Pancreas (tissue), 10 donors: ENCODE measurements around the gene PKP3. TPM values are rescaled to one million over a fixed set of nuclear protein-coding genes. Genes with fewer than 3 reads are reported as not detected.

Experiments
- ATAC-seq, 4 donors: fragments of 200-7000 bp; cut with Tn5 transposase; one replicate each; pipeline versions ENCODE4 v1.8.0 to v1.9.1; 2020; ENCODE audit warnings: mild to moderate bottlenecking in 4 of 4, moderate library complexity in 4 of 4
- DNase-seq, 6 donors: peaks; one replicate each; pipeline ENCODE4 v3.0.0-alpha.2; 2020
- FAIRE-seq: peaks from 2 replicates; lab custom pipeline; 2012; peaks lifted over from hg19 to GRCh38; lab: Jason Lieb, UNC
- H3K27ac ChIP-seq, 4 donors: fragments of 200-600 bp; sonication (generic); 1 replicate in 3 of 4; 2 replicates in 1 of 4; pipeline versions ENCODE4 v1.5.0 to v1.8.0; 2020
- H3K27me3 ChIP-seq, 4 donors: fragments of 200-600 bp; one replicate each; pipeline ENCODE4 v1.8.0; 2021
- H3K36me3 ChIP-seq, 3 donors: fragments of 200-600 bp; sonication (generic) in 1 of 3; one replicate each; pipeline versions ENCODE4 v1.5.0 to v1.8.0; 2020 to 2021
- H3K4me1 ChIP-seq, 3 donors: fragments of 200-600 bp; one replicate each; pipeline ENCODE4 v1.8.0; 2021
- H3K4me3 ChIP-seq, 4 donors: fragments of 200-600 bp; sonication (generic) in 2 of 4; one replicate each; pipeline versions ENCODE4 v1.5.0 to v1.8.0; 2020 to 2021
- H3K9me3 ChIP-seq, 4 donors: fragments of 200-600 bp; one replicate each; pipeline ENCODE4 v1.8.0; 2021
- CTCF ChIP-seq, 4 donors: fragments of 200-600 bp; sonication (generic) in 3 of 4; IDR thresholded peaks; one replicate each; pipeline versions ENCODE4 v1.5.0 to v1.8.0; 2021; ENCODE audit warnings: antibody characterized with exemption in 4 of 4
- WGBS, 2 donors: extraction: QIAGEN DNeasy Blood & Tissue Kit; methylation state at CpG; one replicate each; pipeline ENCODE4 v1.1.7; 2013; 5-methylcytosine and 5-hydroxymethylcytosine counted together
- intact Hi-C, 3 donors: fragments of 100-400 bp; cut with DNase I; formaldehyde crosslinking; loops; one replicate each; pipeline versions ENCODE4 v1.11.1 to v1.14.2; 2022
- polyA plus RNA-seq, 2 donors: library from polyadenylated mRNA; stranded (reverse); fragments of 200-250 nt; gene quantifications; one replicate each; pipeline ENCODE4 v1.2.3, GENCODE V29; 2013
- total RNA-seq, 6 donors: library from RNA; stranded (reverse); fragmentation: NEBNext Ultra II Directional in 4 of 6; extraction: Animal tissue kit (Norgen Biotek cat#: 25700) in 4 of 6; gene quantifications; one replicate each; pipeline versions ENCODE4 v1.2.1 to v1.2.4, GENCODE V29; 2021 to 2023
- donor health status: healthy with polysubstance abuse.
- donor health status: DM: no; HTN: no; CAD: no; lungs with moderate emphysema.
- donor health status: DM: no; HTN: no; CAD: no.
- donor health status: control.
- donor health status: control.
- donor health status: Bipolar disorder and iron deficiency.
- donor health status: DM: yes; HTN: yes; CAD: no.
- donor health status: DM: no; HTN: no; CAD: no.
- donor health status: DM: no; HTN: no; CAD: no.
- donor health status: DM: yes; HTN: yes; CAD: no.

Gene PKP3
- total and polyA plus RNA-seq, 8 donors, result 23.4 to 50.5 (median 30.5) TPM

- Histone ChIP-seq H3K27me3 (no peaks in the 10 kb centered on the region), H3K4me3 (peak within 1 kb of the TSS; percentile 98 to 99 (median 99)), H3K9me3 (no peaks in the 10 kb centered on the region), H3K36me3 (no peaks in the 10 kb centered on the region), H3K4me1 (peaks cover 3 to 18% (median 7%) of the 10 kb centered on the region in 3 donors), H3K27ac (peak within 1 kb of the TSS; percentile 48 to 82 (median 69))
- DNase-seq (peak; percentile 93 to 98 (median 95)), ATAC-seq (peak; percentile 86 to 89 (median 88)), FAIRE-seq (no peak)
- no peak for TF ChIP-seq CTCF (IDR thresholded peaks at IDR 0.05)
- WGBS, 2 donors, result 0 to 1% methylated on average over 67 to 108 of the region's 108 CpGs
- intact Hi-C loops, result no loop called here
Observed at GRCh38 chr11:449889-450808, 56.1 kb downstream of the PKP3 start, which contains the start of gene PTDSS2. TSS of gene PTDSS2 (plus strand) at chr11:450279. CDS start at chr11:450456, 177 bp downstream.

GRCh38 chr11:450809-451451 is 56.9 kb downstream of the PKP3 start:
- peaks cover 3 to 18% (median 7%) of the 10 kb centered on the region in 3 donors for H3K4me1 ChIP-seq
- H3K36me3 ChIP-seq, result no peaks in the 10 kb centered on the region
- ATAC-seq, result peak; percentile 30 to 48 (median 38)
- 1 to 2% methylated on average over 33 to 46 of the region's 46 CpGs for WGBS, 2 donors
- intact Hi-C loops, result no loop called here
- FAIRE-seq, result no peak
- peak overlapping the region; percentile 98 to 99 (median 99) for H3K4me3 ChIP-seq
- H3K27me3 ChIP-seq, result no peaks in the 10 kb centered on the region
- peak overlapping the region; percentile 32 to 82 (median 55) for H3K27ac ChIP-seq
- H3K9me3 ChIP-seq, result no peaks in the 10 kb centered on the region
- TF ChIP-seq CTCF (IDR thresholded peaks at IDR 0.05), result no peak
- DNase-seq, result peak; percentile 56 to 80 (median 66)

GRCh38 chr11:451738-452137 is 57.7 kb downstream of the PKP3 start:
- Histone ChIP-seq H3K36me3 (no peaks in the 10 kb centered on the region), H3K4me1 (peaks cover 3 to 18% (median 7%) of the 10 kb centered on the region in 3 donors), H3K27me3 (no peaks in the 10 kb centered on the region), H3K4me3 (peak overlapping the region in 2 of 4 donors; percentile 98 to 99), H3K27ac (no peak overlapping the region), H3K9me3 (no peaks in the 10 kb centered on the region)
- WGBS, 2 donors, result 83 to 91% methylated on average over 14 of the region's 14 CpGs
- intact Hi-C loops, result no loop called here
- DNase-seq, result peak in 3 of 6 donors; percentile 39 to 77 (median 56)
- no peak for FAIRE-seq
- TF ChIP-seq CTCF (IDR thresholded peaks at IDR 0.05), result no peak
- no peak for ATAC-seq

- 91 to 93% methylated on average over 12 of the region's 12 CpGs for WGBS, 2 donors
- Histone ChIP-seq H3K36me3 (no peaks in the 10 kb centered on the region), H3K27me3 (no peaks in the 10 kb centered on the region), H3K4me1 (peaks cover 3 to 18% (median 7%) of the 10 kb centered on the region in 3 donors), H3K27ac (no peak overlapping the region), H3K4me3 (no peak overlapping the region), H3K9me3 (no peaks in the 10 kb centered on the region)
- intact Hi-C loops, result no loop called here
- TF ChIP-seq CTCF (IDR thresholded peaks at IDR 0.05), result no peak
- FAIRE-seq, result no peak
- peak in 2 of 6 donors; percentile 25 to 80 for DNase-seq
- no peak for ATAC-seq
Observed at GRCh38 chr11:452203-452744, 58.3 kb downstream of the PKP3 start.
